ENCODE results near the gene OR2AG1. TPM values are rescaled to one million over a fixed set of nuclear protein-coding genes. Genes with fewer than 3 reads are reported as not detected.

Gene OR2AG1
- total and polyA plus RNA-seq, 2 of the 4 experiments (the other 2 are of a cell fraction), result not detected

- in situ Hi-C loops (cut with MboI; ENCODE audit: low sequenced_read_pairs), result no loop called here
- no peak for ATAC-seq (ENCODE audit: low read depth)
These were observed 37.3 kb upstream of the OR2AG1 start for GRCh38 chr11:6745465-6746015.

More at GRCh38 chr11:6745465-6746015, 37.3 kb upstream of the OR2AG1 start:
- H3K27me3 ChIP-seq (ENCODE audit: control insufficient read depth, insufficient read depth, low read length), result peaks cover 2% of the 10 kb centered on the region; the same call in 1 of the 2 replicates
- H2BK15ac ChIP-seq (ENCODE audit: low read depth, low read length), result no peak overlapping the region
- ChIA-PET POLR2A (ENCODE audit: unreplicated experiment) (no interaction called here), CTCF (interaction anchor here (0.9 to 2.5 kb wide), 3 partner anchors 8 to 12 kb away, joined by 3 to 17 read pairs (median 9); no protein-coding TSS in a partner anchor)
- H4K5ac ChIP-seq (ENCODE audit: low read depth, low read length), result no peak overlapping the region
- H2BK120ac ChIP-seq (ENCODE audit: low read depth, low read length), result no peak overlapping the region
- dilution Hi-C loops (cut with HindIII; ENCODE audit: low sequenced_read_pairs, unreplicated experiment), result no loop called here
- no peaks in the 10 kb centered on the region for H3K9me3 ChIP-seq (ENCODE audit: control insufficient read depth, insufficient read depth, low read length)
- no peak overlapping the region for H4K91ac ChIP-seq (ENCODE audit: insufficient read depth, low read depth, low read length)
- no peaks in the 10 kb centered on the region for H3K36me3 ChIP-seq (ENCODE audit: control insufficient read depth, insufficient read depth, low read length)
- intact Hi-C loops (cut with micrococcal nuclease), result no loop called here
- TF ChIP-seq NFE2L2 (IDR thresholded peaks at IDR 0.05; ENCODE audit: low read depth, low read length), result no peak
- TF ChIP-seq ELK1 (IDR thresholded peaks at IDR 0.05; ENCODE audit: borderline replicate concordance, low read depth, low read length), result no peak
- no peak for TF ChIP-seq POLR2A (IDR thresholded peaks at IDR 0.05; ENCODE audit: low read depth, low read length)
- TF ChIP-seq RCOR1 (IDR thresholded peaks at IDR 0.05; ENCODE audit: insufficient replicate concordance, low read length), result no peak
- TF ChIP-seq RFX5 (IDR thresholded peaks at IDR 0.05; ENCODE audit: low read depth, low read length), result no peak
- TF ChIP-seq CTCF (conservative IDR thresholded peaks at IDR 0.05; ENCODE audit: low read depth, low read length), result no peak
- TF ChIP-seq CEBPB (IDR thresholded peaks at IDR 0.05; ENCODE audit: low read depth, low read length), result no peak
- no peak for TF ChIP-seq MAFK (IDR thresholded peaks at IDR 0.05; ENCODE audit: low read depth, low read length)
- TF ChIP-seq FOS (IDR thresholded peaks at IDR 0.05; ENCODE audit: low read depth, low read length), result no peak
- TF ChIP-seq CHD1 (IDR thresholded peaks at IDR 0.05; ENCODE audit: low read depth, low read length), result no peak
- no peak for TF ChIP-seq USF2 (IDR thresholded peaks at IDR 0.05; ENCODE audit: low read depth, low read length)
- no peak for TF ChIP-seq RAD21 (IDR thresholded peaks at IDR 0.05; ENCODE audit: low read length)
- no peak for TF ChIP-seq MAZ (IDR thresholded peaks at IDR 0.05; ENCODE audit: borderline replicate concordance, low read depth, low read length)
- no peak for TF ChIP-seq SMC3 (IDR thresholded peaks at IDR 0.05; ENCODE audit: low read depth, low read length)
- no peak overlapping the region for H2AK9ac ChIP-seq (replicated peaks; ENCODE audit: low read depth, low read length, poor library complexity)
- H3K23ac ChIP-seq (ENCODE audit: low read depth, low read length), result no peak overlapping the region
- H2BK20ac ChIP-seq (ENCODE audit: low read depth, low read length), result no peak overlapping the region
- no peak overlapping the region for H4K8ac ChIP-seq (ENCODE audit: low read depth in 2 of 2, low read length in 2 of 2)
- WGBS, 2 experiments (ENCODE audit: extremely low coverage in 2 of 2, insufficient read length in 1 of 2), result no CpG with 5 or more reads among the region's 2 CpGs
- no peak overlapping the region for H3K56ac ChIP-seq (ENCODE audit: extremely low read depth, insufficient read depth, low read length)
- no peaks in the 10 kb centered on the region for H4K20me1 ChIP-seq (ENCODE audit: insufficient read depth, low read length)
- no peaks in the 10 kb centered on the region for H3K4me1 ChIP-seq (ENCODE audit: control insufficient read depth, insufficient read depth, low read length)
- H3K27ac ChIP-seq (ENCODE audit: insufficient read depth, low read length), result no peak overlapping the region
- no peak overlapping the region for H3K4ac ChIP-seq (ENCODE audit: low read depth, low read length)
- no peak overlapping the region for H3K9ac ChIP-seq (ENCODE audit: low read depth, low read length)
- H2AFZ ChIP-seq (replicated peaks; ENCODE audit: low read length, poor library complexity), result no peak overlapping the region
- H3K79me1 ChIP-seq (ENCODE audit: low read depth in 1 of 2, low read length in 2 of 2), result no peaks in the 10 kb centered on the region
- H3K14ac ChIP-seq (replicated peaks; ENCODE audit: low read depth, low read length), result no peak overlapping the region
- H3K18ac ChIP-seq (ENCODE audit: low read depth, low read length), result no peak overlapping the region
- no peak overlapping the region for H2BK5ac ChIP-seq (ENCODE audit: low read depth, low read length, poor library complexity, severe bottlenecking)
- H2AK5ac ChIP-seq (ENCODE audit: low read depth, low read length), result no peak overlapping the region
- no peak for DNase-seq
- no peak overlapping the region for H3K4me3 ChIP-seq (ENCODE audit: insufficient read depth, low read depth, low read length)
- BruUV-seq (replicated peaks), result no TSS peak
- no peaks in the 10 kb centered on the region for H3K9me1 ChIP-seq (ENCODE audit: insufficient read depth, low read length)
- H3K4me2 ChIP-seq (ENCODE audit: low read depth, low read length), result no peak overlapping the region
